Measurements from ENCODE around the gene MMP8.
"Not testable (repeated sequence)": the region's sequence is repeated elsewhere in the genome, so short reads cannot be mapped to it uniquely, and the experiment has no call there.

MMP8 gene, protein sequence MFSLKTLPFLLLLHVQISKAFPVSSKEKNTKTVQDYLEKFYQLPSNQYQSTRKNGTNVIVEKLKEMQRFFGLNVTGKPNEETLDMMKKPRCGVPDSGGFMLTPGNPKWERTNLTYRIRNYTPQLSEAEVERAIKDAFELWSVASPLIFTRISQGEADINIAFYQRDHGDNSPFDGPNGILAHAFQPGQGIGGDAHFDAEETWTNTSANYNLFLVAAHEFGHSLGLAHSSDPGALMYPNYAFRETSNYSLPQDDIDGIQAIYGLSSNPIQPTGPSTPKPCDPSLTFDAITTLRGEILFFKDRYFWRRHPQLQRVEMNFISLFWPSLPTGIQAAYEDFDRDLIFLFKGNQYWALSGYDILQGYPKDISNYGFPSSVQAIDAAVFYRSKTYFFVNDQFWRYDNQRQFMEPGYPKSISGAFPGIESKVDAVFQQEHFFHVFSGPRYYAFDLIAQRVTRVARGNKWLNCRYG

DNA sequence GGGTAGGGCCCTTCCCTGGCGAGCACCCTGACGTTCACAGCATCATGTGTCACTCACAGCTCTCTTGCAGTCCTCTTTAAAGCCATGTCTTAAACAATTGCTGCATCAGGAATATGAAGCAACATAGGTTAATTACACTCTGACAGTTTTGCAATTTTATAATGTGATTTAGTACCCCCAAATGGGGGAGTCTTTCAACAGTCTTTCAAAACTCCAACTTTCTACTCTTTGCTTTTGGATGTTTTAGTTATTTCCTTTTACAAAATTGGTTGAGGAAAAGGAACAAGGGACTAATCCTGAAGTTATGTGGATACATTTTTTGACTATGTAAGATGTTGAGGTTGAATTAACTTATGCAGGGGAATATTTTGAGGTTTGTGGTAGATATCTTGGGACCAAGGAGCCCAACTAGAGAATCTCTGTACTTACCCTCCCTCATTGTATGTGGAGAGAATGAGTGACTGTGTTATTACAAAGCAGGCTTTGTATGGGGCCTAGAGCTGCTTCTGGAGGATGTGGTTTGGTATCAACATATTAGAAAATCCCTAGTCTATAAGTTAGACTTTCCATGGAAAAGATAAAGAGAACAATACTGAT, at the start of gene MMP8:
MMP8 (minus strand) TSS at position 51 of the 597 bp plus-strand sequence. CDS start 99 bp downstream, outside the sequence.
- DNase-seq (ENCODE audit: low spot score): no peak

DNA sequence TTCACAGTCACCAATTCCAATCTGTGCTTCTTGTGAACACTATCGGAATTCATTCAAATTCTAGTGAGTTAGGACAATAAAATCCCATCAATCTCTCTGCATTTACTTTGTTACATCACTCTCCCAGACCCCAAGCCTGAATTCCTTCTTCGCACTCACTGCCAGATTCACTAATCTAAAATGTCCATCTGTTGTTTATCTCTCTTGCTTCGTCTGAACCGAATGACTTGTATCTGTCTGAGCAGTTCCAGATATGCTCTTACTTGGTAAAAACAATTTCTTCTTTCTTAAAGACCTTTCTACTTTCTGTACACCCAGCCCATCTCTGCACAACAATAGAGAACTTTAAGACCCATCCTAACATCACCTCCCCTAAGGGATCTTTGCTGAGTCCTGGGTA, 48.6 kb upstream of the MMP8 start:
- no peak for DNase-seq (ENCODE audit: low spot score)

DNA sequence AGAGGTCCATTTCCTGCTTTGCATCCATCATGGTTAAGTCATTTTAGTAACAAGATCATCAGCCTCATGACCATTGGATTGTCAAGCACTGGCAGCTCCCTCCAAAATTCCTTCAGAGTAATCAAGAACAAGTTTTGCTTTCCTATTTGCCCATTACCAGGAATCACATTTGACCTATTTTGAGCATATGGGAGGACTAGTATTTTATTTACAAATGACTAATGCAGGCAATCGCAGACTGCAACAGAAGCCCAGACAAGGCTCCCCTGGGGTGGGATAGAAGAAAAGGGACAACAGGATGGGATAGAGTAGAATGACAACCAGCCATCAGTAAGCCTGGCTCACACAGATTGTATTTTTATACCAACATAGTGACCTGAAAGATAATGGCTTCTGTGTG, 46.6 kb upstream of the MMP8 start:
- no peak for DNase-seq (ENCODE audit: low spot score)

DNA sequence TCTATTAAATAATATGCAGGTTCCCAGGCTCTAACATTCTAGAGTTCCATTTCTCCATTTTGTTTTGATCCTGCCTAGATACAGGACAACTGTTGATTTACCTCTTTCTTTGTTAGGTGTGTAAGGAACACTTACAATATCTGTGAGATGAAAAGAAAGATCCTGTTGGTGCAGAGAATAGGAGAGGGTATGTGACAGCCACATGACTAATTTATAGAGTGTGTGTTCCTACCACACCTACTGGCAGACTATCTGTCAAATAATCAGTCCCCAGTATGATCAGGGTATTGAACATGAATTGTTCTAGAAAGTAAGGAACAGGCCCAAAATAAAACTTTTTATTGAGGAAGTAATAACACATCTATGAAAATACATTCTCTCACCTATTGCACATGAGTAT, 45.4 kb upstream of the MMP8 start:
- DNase-seq (ENCODE audit: low spot score): no peak

DNA sequence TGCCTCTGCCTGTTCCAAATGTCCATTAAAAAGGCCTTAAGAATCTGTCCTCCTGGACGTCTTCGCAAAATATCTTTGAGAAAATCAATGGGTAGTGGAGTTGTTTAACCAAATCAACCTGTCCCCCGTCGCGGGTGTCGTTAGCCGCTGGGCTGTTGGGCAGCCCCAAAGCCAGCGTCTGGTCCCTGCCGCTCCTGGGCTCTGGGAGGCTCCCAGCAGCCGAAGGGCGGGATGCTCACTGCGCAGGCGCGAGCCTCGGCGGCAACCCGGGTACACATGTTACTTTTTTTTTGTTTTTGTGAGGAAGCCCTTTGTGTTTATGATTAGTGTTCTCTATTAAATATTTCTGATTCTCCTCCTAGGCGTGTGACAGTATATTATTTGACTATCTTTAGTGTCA, 43.0 kb upstream of the MMP8 start:
- no peak for DNase-seq (ENCODE audit: low spot score)

DNA sequence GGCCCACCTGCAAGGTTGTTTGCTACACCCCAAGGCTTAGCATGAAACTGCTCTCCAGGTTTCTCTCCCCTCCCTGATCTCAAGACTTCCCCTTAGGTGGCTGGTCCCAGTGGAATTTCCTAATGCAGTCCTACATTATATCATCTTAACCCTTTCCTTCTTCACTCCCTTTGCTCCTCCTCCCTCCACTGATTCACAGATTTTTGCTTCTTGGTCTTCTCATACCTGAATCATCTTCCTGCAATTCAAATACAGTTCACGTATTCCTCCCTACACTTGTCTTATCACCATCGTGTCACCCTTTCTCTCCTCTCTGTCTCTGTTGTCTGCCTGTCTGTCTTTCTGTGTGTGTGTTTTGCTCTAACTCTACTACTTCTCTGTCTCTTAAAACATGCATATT, 38.7 kb upstream of the MMP8 start:
- DNase-seq (ENCODE audit: low spot score): no peak

DNA sequence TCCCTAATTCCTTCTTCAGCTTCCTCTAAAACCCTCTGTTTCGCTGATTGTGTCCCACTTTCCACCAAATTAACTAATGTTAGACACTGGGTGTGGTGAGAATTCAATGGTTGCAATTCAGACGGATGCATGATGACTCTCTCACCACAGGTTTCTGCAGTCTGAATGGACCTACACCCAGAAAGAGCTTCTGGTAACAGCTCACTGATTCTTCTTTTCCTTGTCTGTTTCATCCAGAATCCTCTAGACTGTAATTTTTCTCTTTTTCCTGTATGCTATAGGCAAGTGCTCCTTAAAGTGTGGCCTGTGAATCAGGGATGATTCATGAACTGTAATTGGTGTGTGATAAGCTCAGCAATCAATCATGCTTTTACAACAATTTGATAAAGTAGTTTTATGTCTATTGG, 37.6 kb upstream of the MMP8 start:
- DNase-seq (ENCODE audit: low spot score): no peak

DNA sequence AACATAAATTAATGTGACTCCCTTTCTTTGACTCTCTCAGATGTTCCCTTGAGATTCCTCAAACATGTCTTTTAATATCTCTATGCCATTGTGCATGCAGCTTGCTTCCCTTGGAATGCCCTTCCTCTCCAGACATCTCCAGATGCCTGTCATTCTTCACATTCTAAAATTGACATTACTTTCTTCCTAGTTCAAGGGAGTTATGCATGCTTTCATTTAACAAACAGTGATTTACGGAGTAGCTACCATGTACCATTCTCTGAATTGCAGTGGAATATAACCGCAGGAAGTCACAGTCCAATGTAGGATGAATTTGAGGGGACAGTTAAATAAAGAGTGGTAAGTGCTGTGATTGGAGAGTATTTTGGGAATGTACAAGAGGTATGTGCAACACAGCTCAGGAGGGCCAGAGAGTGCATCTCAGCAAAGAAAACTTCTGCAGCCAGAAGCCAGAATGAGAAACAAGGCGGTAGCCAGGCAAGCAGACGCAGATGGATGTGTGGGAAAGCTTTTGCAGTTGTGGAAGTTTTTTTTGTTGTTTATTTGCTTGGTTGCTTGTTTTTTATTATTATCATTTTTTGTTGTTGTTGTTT, 37.0 kb upstream of the MMP8 start:
- DNase-seq (ENCODE audit: low spot score): no peak

DNA sequence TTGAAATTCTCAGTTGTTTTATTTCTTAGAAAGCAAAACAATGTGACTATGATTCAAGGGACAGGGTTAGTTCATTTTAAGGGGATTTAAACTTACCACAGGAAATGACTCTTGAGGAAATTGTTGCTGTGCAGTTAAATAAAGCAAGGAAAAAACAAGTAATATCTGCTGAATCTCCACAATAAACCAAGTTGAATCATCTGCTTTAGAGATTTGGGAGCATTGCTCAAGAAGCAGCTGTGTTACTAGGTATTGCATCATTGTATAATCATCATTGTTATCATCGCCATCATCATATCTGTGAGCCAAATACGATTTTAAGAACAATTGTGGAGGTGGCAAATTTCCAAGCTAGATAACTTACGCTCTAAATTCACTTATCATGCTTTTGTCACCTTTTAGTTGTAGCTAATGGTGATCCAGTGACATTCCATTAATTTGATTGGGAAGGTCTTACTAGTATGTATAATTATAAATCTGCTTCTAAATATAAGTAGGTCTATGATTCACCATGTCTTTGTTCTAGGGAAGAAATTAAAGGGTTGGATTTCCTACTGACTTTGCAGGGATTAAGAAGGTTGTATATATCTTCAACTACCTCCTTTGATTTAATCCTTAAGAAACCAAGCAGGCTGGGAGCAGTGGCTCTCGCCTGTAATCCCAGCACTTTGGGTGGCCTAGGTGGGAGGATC, 35.7 kb upstream of the MMP8 start:
- no peak for DNase-seq (ENCODE audit: low spot score)

DNA sequence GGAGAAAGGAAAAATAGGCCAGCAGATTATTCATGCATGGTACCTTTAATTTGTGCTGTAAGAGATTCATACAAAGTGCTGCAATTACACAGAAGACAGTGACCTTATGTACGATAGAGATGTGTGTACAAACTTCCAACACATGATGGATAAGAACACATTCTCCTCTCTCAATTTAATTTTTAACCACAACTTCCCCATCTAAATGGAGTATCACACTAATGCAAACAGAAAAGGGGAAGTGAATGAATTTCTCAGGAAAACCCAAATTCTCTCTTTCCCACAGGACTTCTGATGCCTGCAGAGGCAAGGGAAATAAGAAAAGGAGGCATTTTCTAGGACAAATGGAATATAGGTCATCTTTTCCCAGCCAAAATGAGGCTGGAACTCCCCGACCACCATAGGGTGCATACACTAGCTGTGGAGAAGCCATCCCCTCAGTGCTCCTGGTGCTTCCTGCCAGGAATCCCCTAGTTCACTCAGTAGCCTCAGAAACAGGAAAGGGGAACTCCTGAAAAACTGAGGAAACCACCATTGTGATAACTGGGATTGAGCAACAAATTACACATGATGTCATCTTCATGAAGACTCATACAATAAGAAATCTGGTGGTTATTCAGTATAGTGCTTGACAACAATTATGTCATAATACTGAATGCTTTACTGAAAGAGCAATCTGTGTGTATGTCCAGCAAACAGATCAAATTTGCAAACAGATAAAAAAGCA, 33.2 kb upstream of the MMP8 start:
- DNase-seq (ENCODE audit: low spot score): no peak

DNA sequence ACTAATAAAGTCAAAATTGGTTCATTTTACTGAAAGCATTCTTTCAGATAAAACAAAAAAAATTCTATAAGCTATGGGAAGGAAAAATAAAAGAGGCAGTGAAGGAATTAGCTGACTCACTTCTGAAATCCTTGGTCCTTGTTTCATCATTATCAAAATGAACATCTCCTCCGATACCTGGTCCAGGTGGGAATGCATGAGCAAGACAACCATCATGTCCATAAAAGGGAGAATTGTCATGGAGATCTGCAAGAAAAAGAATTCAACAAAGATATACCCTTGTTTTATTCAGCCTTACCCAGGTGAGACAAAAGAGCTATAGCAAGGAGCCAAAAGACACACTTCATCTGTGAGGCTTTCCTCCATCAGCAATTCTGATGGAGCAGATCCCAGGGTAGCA, 28.5 kb upstream of the MMP8 start:
- DNase-seq (ENCODE audit: low spot score): no peak

DNA sequence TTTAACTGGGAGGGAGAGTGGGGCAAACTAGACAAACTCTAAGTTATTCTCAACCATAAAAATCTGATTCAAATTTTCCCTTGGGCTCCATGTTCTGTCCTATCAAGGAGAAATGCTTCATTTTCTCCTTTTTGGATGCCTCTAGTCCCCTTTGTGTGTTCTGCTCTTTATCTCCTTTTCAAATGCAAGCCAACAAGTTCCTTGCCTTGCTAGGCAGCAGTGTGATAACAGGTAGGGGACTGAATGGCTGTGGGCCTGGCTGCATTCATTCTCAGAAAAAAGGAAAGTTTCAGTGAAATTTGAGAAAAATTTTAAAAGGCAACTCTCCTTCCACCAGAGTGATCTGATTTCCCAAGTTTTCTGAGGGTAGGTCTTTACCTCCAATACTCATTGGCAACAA, 26.9 kb upstream of the MMP8 start:
- no peak for DNase-seq (ENCODE audit: low spot score)

DNA sequence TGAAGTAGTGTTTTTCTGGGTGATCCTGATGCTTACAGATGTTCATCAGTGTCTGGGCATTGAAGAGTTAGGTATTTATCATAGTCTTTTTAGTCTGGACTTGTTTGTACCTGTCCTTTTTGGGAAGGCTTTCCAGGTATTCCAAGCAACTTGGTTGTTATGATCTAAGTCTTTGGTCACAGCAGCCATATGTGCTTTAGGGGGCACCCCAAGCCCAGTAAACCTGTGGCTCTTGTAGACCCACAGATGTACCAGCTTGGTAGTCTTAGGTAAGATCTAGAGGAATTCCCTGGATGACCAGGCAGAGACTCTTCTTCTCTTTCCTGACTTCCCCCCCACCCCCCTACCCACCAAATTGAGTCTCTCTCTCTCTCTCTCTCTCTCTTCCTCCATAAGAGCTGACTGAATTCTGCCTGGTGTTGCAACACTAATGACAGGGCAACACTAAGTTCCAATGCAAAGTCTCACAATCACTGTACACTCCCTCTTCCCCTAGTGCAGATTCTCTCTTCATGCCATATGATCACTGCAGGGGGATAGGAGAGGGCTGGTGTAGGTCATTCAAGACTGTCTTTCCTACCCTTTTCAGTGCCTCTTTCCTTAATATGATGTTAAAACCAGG, 24.5 kb upstream of the MMP8 start:
- no peak for DNase-seq (ENCODE audit: low spot score)

DNA sequence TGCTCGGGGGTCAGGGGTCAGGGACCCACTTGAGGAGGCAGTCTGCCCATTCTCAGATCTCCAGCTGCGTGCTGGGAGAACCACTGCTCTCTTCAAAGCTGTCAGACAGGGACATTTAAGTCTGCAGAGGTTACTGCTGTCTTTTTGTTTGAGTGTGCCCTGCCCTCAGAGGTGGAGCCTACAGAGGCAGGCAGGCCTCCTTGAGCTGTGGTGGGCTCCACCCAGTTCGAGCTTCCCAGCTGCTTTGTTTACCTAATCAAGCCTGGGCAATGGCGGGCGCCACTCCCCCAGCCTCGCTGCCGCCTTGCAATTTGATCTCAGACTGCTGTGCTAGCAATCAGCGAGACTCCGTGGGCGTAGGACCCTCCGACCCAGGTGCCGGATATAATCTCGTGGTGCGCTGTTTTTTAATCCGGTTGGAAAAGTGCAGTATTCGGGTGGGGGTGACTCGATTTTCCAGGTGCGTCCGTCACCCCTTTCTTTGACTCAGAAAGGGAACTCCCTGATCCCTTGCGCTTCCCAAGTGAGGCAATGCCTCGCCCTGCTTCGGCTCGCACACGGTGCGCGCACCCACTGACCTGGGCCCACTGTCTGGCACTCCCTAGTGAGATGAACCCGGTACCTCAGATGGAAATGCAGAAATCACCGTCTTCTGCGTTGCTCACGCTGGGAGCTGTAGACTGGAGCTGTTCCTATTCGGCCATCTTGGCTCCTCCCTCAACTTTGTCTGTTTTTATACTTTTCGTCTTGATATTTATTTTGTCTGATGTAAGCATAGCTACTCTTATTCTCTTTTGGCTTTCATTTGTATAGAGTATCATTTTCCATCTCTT, 22.2 kb upstream of the MMP8 start:
- not testable (repeated sequence) for DNase-seq (ENCODE audit: low spot score)

DNA sequence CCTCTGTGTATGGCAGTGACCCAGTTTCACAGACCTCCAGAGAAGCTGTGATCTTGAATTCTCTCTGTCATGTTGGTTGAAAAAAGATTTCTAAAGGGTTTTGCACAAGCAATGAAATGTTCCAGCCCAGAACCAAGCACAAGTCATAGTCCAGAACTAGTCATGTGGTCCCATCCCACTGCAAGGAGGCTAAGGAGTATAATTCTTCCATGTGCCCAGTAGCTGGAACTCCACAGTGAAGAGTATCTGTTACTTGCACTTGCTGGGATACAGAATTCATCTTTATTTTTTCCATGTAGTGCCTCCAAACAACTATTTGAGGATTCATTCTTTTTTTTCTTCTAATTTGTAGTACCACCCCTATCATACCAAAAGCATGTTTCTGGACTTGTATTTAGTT, 9.9 kb upstream of the MMP8 start:
- no peak for DNase-seq (ENCODE audit: low spot score)

DNA sequence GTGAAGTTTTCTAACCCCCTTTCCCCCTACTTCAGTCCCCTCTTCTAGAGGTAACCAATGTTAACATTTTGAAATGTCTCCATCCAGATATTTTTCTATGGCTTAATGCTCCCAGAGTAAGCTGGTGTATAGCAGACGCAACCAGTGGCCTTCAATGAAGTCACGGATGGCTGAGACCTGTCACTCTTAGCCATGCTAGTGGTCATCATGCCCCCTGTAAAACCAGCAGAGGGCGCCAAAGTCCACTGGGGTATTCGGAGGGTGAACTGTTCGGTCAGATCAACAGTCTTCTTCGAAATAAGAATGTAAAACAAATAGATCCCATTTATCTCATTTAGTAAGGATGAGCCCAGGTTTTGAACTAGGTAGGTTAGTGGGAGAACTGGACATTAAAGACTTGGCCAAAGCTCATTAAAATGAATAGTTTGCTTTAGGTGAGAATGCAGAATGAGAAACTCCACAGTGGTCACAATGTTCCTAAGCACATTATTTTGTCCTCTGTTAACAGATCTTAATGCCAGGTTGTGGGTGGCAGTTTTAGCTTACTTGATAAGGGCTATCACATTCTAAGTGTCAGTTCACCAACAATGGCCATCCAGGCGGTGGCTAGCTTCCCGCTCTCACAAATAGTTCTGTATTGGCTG, 8.6 kb upstream of the MMP8 start:
- peak; percentile 57 for DNase-seq (ENCODE audit: low spot score)

DNA sequence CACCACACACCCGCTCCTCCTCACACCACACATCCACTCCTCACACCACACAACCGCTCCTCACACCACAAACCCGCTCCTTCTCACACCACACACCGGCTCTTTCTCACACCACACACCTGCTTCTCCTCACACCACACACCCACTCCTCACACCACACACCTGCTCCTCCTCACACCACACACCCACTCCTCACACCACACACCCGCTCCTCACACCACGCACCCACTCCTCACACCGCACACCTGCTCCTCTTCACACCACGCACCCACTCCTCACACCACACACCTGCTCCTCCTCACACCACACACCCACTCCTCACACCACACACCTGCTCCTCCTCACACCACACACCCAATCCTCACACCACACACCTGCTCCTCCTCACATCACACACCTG, 6.2 kb upstream of the MMP8 start:
- not testable (repeated sequence) for DNase-seq (ENCODE audit: low spot score)

DNA sequence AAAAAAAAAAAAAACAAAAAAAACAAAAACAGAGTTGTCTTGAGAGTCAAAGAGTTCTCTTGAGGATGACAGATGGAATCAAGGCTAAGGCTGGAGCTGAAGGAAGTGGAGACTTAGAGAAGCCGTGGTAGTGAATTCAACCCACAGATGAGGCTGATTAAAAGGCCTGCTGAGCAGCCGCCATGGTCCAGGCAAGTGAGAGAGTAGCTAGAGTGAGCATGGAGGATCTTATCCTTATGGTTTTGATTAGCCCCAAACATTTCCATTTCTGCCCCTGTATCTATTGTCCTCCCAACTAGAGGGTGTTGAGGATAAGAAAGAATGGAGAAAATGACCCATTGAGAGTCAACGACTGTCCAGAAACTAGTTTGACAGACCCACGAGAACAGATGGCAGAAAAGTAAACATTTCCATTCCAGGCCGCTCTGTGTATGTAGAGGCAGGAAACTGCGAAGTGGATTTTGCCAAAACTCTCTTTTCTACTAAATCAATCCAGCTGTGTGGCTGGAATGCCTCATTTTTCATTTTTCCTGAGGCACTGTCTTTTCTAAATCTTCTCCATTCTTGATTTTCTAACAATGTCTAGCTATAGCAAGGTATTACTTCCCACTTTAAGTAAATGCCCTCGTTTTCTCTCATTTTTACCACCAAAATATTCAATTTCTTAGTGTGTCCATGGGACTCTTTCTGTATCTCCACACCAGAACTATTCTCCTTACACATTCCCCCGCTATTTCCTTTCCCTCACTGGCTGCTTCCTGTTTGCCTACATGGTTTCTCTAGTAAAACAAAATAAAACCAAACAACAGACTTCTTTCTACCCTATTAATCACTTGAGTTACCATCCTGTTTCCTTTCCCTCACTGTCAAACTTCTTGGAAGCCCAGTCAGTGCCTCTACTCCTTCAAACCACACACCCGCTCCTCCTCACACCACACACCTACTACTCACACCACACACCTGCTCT, 5.4 kb upstream of the MMP8 start:
- no peak for DNase-seq (ENCODE audit: low spot score)

DNA sequence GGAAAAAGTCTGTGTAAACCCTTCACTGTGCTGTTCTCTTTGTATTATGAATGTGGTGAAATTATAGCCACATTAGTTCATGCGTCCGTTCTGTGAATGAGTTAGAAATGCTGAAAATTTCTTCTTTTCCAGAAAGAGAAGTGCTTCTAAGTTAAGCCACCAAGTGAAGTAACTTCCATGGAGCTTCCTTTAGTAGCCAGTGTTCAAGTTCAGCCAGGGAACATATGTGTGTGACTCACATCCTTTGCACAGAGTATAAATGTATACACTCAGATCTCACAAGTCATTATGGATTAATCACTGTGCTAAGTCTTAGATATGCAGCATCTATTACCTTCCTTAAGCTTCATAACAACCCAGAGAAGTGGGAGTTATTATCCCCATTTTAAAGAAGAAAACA, 3.1 kb upstream of the MMP8 start:
- DNase-seq (ENCODE audit: low spot score): no peak
